Neural crest cell (in vitro differentiated cells): ENCODE results near the gene TMEM94. TPM values are rescaled to one million over a fixed set of nuclear protein-coding genes. Genes with fewer than 3 reads are reported as not detected.

Experiments
- DNase-seq: peaks from one replicate; pipeline ENCODE4 v3.0.0; 2021; ENCODE audit warnings: low read depth, mixed read lengths, low spot score
- H3K27ac Mint-ChIP-seq: one replicate; pipeline ENCODE4 v1.8.0; 2021; ENCODE audit warnings: mild to moderate bottlenecking, mixed read lengths; ENCODE audit not compliant: unreplicated experiment
- H3K27me3 Mint-ChIP-seq: 2 replicates; pipeline ENCODE4 v1.8.0; 2021; ENCODE audit warnings: low read depth, mild to moderate bottlenecking, mixed read lengths
- H3K36me3 Mint-ChIP-seq: 2 replicates; pipeline ENCODE4 v1.8.0; 2021; ENCODE audit warnings: low read depth, mild to moderate bottlenecking, mixed read lengths
- H3K4me1 Mint-ChIP-seq: 2 replicates; pipeline ENCODE4 v1.8.0; 2021; ENCODE audit warnings: mixed read lengths
- H3K4me3 Mint-ChIP-seq: one replicate; pipeline ENCODE4 v1.8.0; 2021; ENCODE audit warnings: mild to moderate bottlenecking, mixed read lengths
- H3K9me3 Mint-ChIP-seq: 2 replicates; pipeline ENCODE4 v1.8.0; 2021; ENCODE audit warnings: mixed read lengths
- CTCF ChIP-seq: fragments of 200-600 bp; sonication (generic); conservative IDR thresholded peaks from 2 replicates; pipeline ENCODE4 v1.5.0; 2021; ENCODE audit warnings: antibody characterized with exemption, mild to moderate bottlenecking
- total RNA-seq: library from RNA; stranded (reverse); gene quantifications from 2 replicates; pipeline ENCODE4 v1.2.1, GENCODE V29; 2021

TMEM94 gene
- total RNA-seq, 1 donor from 2014 or later: 131 TPM

- Mint-ChIP-seq H3K4me1 (peaks cover 7% of the 10 kb centered on the region), H3K27me3 (peaks cover 18% of the 10 kb centered on the region), H3K36me3 (peaks cover 5% of the 10 kb centered on the region), H3K27ac (peak overlapping the region; percentile 35), H3K4me3 (peak overlapping the region; percentile 78), H3K9me3 (no peaks in the 10 kb centered on the region)
- DNase-seq: no peak
- TF ChIP-seq CTCF: no peak
Measured at GRCh38 chr17:75525806-75526554, 69.5 kb downstream of the TMEM94 start.

DNA sequence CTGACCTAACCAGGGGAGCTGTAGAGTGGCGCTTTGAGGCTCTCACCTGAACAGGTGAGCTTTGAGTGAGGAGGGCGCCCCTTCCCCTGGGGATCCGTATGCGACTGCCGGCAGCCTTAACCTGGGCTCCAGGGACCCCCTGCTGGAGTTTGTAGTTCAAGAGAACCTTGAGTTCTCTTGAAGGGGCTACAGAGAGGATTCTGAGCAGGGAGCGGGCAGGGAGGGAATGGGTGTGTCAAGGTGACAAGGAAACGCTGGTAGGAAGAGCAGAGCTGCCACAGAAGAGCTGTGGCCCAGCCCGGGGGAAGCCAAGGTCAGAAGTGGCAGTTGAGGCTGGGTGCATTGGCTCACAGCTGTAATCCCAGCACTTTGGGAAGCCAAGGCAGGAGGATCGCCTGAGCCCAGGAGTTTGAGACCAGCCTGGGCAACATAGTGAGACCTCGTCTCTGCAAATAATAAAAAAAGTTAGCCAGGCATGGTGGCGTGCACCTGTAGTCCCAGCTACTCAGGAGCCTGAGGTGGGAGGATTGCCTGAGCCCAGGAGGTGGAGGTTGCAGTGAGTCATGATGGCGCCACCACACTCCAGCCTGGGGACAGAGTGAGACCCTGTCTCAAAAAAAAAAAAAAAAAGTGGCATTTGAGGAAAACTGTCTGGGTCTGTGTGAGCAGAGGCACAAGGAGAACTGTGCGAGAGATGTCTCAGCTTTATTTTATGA, 70.3 kb downstream of the TMEM94 start:
- Mint-ChIP-seq H3K9me3 (no peaks in the 10 kb centered on the region), H3K4me1 (peaks cover 7% of the 10 kb centered on the region), H3K4me3 (peak overlapping the region; percentile 80), H3K27me3 (peaks cover 18% of the 10 kb centered on the region), H3K27ac (peak overlapping the region; percentile 35), H3K36me3 (peaks cover 5% of the 10 kb centered on the region)
- no peak for TF ChIP-seq CTCF
- DNase-seq: no peak

DNA sequence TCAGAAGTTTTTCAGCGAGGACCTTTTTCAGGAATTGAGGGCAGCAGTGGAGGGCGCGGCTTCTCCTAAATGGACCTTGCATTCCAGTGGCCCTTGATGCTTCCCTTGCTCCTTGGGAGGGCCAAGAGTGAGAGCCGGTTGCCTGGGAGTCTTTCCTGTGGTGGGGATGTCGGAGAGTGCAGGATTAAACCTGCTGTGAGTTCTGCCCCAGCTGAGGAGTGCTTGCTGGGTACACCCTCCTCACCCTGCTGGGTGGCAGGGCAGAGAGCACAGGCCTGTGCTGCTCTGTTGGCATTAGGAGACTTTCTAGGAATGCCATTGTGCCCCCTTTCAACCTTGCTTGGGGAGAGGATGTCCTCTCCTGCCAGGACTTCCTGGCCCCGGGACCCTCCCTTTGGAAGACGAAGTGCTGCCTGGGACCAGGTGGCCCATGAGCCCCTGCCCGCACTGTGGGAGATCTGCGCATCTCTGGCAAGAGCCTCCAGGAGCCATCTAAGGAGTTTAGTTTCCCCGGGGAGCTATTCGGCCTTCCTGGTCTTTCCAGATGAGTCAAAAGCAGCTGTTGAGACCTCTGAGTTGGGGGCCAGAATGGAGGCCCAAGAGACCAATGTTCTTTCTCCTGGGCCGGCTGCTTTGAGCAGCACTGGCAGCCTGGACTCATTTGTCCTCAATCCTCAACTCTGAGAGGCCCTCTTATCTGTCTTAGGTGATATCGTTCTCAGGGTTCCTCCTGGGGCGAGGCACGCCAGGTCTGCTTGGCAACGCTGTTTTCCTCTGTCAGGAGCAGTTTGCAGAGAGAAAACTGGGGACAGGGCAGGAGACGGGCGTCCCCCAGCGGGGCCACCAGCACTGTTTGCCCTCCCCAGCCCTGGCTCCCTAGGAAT, 74.6 kb downstream of the TMEM94 start:
- H3K4me1 Mint-ChIP-seq: peaks cover 15% of the 10 kb centered on the region
- no peak for DNase-seq
- TF ChIP-seq CTCF: no peak
- H3K27ac Mint-ChIP-seq: no peak overlapping the region
- no peaks in the 10 kb centered on the region for H3K36me3 Mint-ChIP-seq
- H3K9me3 Mint-ChIP-seq: no peaks in the 10 kb centered on the region
- H3K27me3 Mint-ChIP-seq: peaks cover 12% of the 10 kb centered on the region
- H3K4me3 Mint-ChIP-seq: no peak overlapping the region

DNA sequence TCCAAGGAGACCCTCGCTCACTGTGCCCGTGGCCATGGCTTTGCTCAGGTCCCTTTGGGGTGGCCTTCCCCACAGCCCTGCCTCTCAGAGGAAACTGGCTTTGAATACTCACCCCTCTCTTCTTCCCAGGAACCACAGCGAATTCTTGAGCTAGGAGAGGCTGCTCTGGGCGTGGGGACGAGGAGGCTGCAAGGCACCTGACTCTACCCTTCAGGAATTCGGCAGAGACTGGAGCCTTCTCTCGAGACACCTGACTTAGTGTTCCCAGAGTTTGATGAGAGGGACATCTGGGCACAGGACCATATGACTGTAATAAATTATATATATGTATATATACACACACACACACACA, 75.3 kb downstream of the TMEM94 start:
- no peak overlapping the region for H3K4me3 Mint-ChIP-seq
- no peak for DNase-seq
- H3K9me3 Mint-ChIP-seq: no peaks in the 10 kb centered on the region
- no peak for TF ChIP-seq CTCF
- H3K27ac Mint-ChIP-seq: no peak overlapping the region
- H3K36me3 Mint-ChIP-seq: no peaks in the 10 kb centered on the region
- peaks cover 12% of the 10 kb centered on the region for H3K4me1 Mint-ChIP-seq
- peaks cover 6% of the 10 kb centered on the region for H3K27me3 Mint-ChIP-seq

DNA sequence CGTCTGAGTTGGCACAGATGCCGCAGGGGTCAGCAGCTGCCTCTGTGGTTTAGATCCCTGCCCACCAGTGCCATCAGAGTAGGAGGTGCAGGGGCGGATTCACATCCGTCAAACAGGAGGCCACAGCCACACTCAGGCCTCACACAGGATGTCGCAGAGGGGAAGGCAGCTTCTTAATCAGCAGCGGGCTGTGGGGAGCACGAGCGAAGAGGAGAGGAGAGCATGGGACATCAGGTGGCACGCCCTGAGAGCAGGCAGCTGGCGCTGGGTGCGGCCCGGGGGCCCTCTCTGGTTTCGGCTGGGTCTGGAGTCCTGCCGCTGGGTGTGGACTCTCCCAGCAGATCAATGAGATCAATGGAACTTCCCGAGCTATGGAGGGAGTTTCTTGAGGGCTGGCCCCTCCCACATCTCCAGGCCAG, 78.7 kb downstream of the TMEM94 start:
- Mint-ChIP-seq H3K36me3 (no peaks in the 10 kb centered on the region), H3K4me1 (peaks cover 12% of the 10 kb centered on the region), H3K27ac (peak overlapping the region; percentile 50), H3K27me3 (no peaks in the 10 kb centered on the region), H3K9me3 (no peaks in the 10 kb centered on the region), H3K4me3 (no peak overlapping the region)
- no peak for TF ChIP-seq CTCF
- no peak for DNase-seq
